Measurements from ENCODE around the gene POLR3A.

The POLR3A gene

GRCh38 chr10:77977016-77977415 lies 52.3 kb downstream of the POLR3A start:
- DNase-seq: no peak

- no peak for DNase-seq
These were observed 54.1 kb downstream of the POLR3A start for GRCh38 chr10:77975086-77975666.

- no peak for DNase-seq
These were observed 54.8 kb downstream of the POLR3A start for GRCh38 chr10:77974396-77975074.

GRCh38 chr10:77973276-77973675 lies 56.0 kb downstream of the POLR3A start:
- no peak for DNase-seq

GRCh38 chr10:77972148-77972547 lies 57.2 kb downstream of the POLR3A start:
- no peak for DNase-seq

- no peak for DNase-seq
These were observed 57.5 kb downstream of the POLR3A start for GRCh38 chr10:77971804-77972144.

GRCh38 chr10:77970869-77971803 lies 58.2 kb downstream of the POLR3A start:
- no peak for DNase-seq

GRCh38 chr10:77969114-77969513 lies 60.2 kb downstream of the POLR3A start:
- no peak for DNase-seq

- DNase-seq: no peak
These were observed 61.7 kb downstream of the POLR3A start for GRCh38 chr10:77967611-77968022.

- DNase-seq: no peak
These were observed 64.0 kb downstream of the POLR3A start for GRCh38 chr10:77965294-77965693.

GRCh38 chr10:77964811-77965210 lies 64.5 kb downstream of the POLR3A start:
- no peak for DNase-seq

GRCh38 chr10:77963901-77964300 lies 65.4 kb downstream of the POLR3A start:
- DNase-seq: no peak

GRCh38 chr10:77962350-77963146 lies 66.8 kb downstream of the POLR3A start:
- DNase-seq: no peak

- no peak for DNase-seq
These were observed 67.6 kb downstream of the POLR3A start for GRCh38 chr10:77961668-77962067.

- DNase-seq: no peak
These were observed 68.4 kb downstream of the POLR3A start for GRCh38 chr10:77960829-77961329.

GRCh38 chr10:77959887-77960455 lies 69.3 kb downstream of the POLR3A start:
- DNase-seq: no peak

GRCh38 chr10:77959384-77959783 lies 69.9 kb downstream of the POLR3A start:
- DNase-seq: no peak

GRCh38 chr10:77955136-77955535 lies 74.2 kb downstream of the POLR3A start:
- DNase-seq: no peak

- no peak for DNase-seq
These were observed 80.1 kb downstream of the POLR3A start for GRCh38 chr10:77949167-77949566.

GRCh38 chr10:77946084-77946483 lies 83.2 kb downstream of the POLR3A start:
- no peak for DNase-seq

GRCh38 chr10:77944519-77944918 lies 84.8 kb downstream of the POLR3A start:
- no peak for DNase-seq

- DNase-seq: no peak
These were observed 86.0 kb downstream of the POLR3A start for GRCh38 chr10:77943121-77943901.
